HG03103 (cell line): ENCODE measurements around the gene NELFA.

Experiments
- ATAC-seq: cut with Tn5 transposase; IDR thresholded peaks from one replicate; pipeline ENCODE4 v1.9.1; 2021; ENCODE audit warnings: low read depth; ENCODE audit not compliant: unreplicated experiment

NELFA gene

DNA sequence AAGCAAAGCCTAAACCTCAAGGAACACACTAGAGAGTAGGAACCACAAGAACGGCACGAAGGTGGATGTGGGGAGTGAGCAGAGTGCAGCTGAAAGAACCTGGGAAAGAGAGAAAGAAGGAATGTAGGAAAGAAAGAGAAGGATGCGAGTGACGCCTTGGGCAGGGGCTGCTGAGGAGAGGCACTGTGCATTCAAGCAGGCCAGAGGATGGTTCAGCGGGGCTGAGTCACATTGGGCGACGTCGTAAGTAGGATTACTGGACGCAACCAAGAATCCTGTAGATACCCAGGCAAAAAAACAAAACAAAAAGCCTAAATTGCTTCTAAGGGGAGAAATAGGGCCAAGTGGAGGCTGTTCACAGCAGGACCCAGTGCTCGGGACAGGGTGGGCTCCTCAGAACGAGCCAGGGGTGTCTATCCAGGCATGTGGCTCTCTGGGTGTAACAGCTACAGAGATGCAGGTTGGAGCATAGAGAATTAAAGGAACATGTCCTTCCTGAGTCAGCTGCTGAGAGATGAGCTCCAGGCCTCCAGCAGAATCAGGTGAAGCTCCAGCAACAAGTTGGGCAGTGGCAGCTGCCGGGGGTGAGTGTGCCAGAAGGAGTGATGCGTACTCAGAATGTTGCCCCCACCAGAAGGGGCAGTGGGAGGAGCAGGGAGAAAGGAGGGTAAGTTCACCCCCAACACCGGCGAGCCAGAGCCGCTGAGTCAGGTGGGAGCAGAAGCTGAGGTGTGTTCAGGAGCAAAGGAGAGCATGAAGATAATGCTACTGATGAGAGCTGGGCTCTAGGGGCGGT, 38.6 kb downstream of the NELFA start:
- no peak for ATAC-seq

DNA sequence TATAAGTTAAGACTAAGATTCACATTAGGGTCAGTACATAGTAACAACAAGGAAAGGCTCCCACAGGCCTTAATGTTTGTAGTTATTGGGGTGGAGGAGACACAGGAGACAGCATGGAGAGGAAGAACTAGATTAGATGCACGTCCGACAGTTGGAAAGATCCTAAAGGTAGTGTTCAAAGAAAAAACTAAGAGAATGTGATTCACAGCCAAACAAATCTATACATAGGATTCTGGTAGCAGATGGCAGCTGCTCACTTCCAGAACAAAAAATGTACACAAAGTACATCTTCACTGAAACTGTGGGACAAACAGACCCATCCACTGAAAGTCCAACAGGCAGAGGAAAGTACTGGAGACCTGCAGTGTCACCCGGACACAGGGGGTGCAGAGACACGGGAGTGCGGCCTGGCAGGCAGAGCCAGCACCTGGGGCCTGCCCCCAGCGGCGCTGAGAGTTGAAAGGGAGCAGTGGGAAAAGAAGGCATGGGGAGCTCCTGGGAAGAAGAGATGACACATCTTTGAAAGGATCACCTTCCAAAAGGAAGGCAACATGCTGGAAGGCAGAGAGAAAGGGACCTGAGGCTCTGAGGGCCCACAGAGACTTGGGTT, 40.0 kb downstream of the NELFA start:
- no peak for ATAC-seq

DNA sequence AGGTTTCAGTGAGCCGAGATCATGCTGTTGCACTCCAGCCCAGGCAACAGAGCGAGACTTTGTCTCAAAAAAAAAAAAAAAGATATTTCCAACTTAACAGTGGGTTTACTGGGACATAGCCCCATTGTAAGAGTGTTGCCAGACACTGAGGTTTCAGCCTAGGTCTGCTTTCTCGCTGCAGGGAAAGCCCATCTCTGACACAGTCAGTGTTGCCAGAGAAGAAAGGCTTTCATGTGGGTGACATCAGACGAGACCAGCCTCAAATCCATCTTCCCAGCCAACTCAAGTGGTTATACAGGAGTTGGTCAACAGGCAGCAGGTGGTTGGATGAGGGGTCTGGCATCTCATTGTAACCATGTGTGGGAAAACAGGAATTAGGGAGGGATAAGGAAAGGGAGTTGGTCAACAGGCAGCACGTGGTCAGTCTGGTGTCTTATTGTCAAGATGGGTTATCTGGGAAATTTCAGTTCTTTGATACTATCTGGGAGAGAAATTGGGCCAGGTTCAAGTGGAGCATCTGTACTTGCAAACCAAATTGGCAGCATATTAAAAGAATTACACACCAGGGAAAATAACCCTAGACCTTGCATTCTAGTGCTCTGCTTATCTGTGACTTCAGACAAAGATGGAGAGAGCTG, 41.1 kb downstream of the NELFA start:
- no peak for ATAC-seq

DNA sequence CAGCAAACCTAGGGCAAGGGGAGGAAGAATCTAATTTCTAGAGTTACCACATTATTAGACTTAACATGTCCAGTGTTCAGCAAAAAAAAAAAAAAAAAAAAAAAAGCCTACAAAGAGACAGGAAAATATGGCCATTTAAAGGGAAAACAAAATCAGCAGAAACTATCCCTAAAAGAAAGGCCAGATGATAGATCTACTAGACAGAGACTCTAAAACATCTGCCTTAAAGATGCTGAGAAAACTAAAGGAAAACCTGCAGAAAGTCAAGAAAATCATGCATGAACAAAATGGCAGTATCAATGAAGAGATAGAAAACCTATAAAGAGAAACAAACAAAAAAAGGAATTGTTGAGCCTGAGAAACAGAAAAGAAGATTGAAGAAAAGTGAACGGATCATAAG, 43.8 kb downstream of the NELFA start:
- ATAC-seq: no peak

- no peak for ATAC-seq
Measured at GRCh38 chr4:1964443-1964842, 44.3 kb downstream of the NELFA start.

DNA sequence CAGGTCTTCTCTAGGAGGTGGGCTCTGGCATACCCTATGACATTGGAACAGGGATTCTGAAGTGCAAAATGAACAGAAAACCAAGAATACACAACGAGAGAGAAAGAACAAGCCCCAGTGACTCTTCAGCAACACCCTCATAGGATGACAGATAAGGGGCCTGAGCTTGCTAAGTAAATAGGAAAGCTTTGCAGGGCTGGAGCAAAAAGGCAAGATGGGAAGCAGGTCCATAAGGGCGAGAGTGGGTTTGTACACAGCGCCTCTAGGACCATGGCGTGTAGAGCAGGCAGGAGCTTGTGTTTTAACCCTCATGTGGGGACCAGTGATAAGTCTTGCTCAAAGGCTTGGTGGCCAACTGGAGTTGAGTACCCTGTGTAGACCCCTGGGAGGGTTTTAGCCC, 45.8 kb downstream of the NELFA start:
- ATAC-seq: no peak

DNA sequence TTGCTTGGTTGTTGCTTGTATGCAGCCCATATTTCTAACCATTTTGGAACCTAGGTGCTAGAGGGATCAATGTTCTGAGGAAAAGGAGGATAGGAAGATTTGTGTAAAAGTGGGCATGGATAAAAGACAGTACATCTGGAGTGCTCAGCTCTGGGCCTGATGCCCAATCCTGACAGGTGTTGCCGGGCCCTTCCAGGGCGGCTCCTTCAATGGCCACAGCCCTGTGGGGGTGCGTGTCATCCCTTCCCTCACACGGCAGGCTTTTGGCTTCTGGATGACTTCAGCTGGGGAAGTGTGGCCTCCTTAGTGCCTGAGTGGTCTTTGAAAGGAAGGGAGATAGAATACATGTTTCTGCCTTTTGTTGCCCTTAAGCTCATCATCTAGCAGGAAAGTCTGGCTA, 47.2 kb downstream of the NELFA start:
- ATAC-seq: no peak

DNA sequence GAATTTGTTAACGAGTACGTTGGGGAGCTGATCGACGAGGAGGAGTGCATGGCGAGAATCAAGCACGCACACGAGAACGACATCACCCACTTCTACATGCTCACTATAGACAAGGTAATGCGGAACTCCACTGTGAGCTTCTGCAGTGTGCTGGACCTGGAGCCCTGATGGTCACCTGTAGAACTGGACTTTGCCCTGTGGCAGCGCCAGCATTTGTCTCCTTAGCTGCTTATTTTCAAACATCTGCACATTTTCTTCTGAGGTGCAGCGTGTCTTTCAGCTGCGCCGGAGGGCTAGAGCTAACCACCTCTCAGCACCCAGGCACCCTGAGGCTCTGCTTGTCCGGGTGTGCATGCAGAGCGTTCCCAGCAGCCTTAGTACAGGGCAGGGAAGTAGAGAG, 47.7 kb downstream of the NELFA start:
- ATAC-seq: no peak

DNA sequence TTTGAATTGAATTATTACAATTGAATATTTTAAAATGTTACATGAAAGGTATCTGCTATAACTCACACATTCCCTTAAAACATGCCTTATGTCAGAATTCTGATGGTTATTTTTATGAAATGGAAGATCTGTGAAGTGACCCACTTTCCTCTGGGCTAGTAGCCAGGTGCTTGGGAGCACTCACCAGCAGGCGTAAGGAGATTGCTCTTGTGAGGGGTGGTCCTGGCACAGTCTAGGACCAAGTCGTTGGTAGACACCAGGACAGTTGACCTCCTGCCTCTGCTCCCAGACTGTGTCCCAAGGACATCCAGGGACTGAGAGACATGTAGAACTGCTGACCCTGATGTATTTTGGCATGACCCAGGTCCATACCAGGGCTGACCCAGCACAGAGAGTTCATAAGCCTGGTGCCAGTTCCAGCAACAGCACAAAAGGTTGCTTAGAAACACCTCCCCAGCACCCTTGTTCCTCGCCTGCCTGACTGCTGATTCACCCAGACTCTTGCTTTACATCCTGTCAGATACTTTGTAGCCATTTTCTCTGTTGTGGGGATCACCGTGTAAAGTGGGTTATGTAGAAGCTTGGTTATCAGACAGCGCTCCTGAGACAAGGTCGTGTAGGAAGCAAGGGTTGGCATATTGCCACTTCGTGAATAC, 48.5 kb downstream of the NELFA start:
- ATAC-seq: no peak

GRCh38 chr4:1959104-1959384, 49.7 kb downstream of the NELFA start:
- ATAC-seq: no peak

DNA sequence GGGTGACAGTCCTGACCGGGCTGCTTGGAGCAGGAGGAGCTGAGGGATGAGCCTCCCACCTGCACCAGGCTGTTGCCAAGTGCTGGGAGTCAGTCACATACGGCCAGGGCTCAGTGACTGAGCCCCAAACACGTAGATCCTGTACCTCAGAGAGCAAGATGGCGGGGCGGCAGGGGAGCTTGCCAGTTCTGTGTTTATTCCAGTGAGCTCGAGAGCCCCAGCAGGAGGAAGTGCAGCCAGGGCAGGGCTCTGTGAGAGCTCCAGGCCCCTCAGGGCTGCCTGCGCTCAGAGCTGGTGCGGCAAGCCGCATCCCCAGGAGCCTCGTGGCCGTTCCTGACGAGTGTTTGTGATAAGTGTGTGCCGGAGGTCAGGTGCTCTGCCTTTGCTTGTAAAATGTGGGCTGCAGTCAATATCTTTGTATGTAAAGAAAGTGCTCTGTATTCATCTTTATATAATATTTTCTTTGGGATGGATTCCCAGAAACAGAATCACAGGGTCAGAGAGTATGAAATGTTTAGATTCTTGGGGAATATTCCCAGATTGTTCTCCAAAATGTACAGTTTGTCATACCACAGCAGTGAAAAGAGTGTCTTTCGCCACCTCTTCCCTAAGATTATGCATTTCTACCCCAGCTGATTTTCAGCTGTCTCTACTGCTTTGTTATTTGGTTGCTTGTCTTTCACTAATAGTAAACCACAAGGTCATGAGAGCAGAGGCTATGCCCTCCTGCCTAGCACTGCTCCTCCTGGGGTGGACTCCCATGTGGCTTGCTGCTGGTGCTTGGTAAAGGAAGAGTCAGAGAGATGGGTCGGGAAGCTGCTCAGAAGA, 50.3 kb downstream of the NELFA start:
- ATAC-seq: no peak

GRCh38 chr4:1956631-1957030, 52.1 kb downstream of the NELFA start:
- no peak for ATAC-seq

GRCh38 chr4:1953335-1953734, 55.4 kb downstream of the NELFA start:
- ATAC-seq: no peak

DNA sequence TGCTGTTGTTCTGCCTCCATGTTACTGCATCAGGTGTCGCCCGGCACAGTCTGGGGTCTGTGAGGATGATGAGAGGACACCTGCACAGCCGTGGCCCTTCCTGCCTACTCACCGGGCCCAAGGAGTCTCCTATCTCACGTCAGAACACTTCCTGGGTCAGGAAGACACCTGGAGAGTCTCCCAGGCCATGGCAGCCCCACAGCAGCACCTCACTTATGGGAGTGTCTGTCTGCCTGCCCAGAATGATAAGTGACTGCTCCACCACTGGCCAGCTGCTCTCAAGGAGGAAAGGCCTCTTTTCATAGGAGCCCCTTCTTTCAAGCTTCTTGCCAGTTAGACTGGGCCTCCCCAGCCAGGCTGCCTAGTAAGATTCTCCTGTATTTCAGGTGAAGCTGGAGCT, 56.1 kb downstream of the NELFA start:
- no peak for ATAC-seq

- no peak for ATAC-seq
Measured at GRCh38 chr4:1952058-1952700, 56.6 kb downstream of the NELFA start.

DNA sequence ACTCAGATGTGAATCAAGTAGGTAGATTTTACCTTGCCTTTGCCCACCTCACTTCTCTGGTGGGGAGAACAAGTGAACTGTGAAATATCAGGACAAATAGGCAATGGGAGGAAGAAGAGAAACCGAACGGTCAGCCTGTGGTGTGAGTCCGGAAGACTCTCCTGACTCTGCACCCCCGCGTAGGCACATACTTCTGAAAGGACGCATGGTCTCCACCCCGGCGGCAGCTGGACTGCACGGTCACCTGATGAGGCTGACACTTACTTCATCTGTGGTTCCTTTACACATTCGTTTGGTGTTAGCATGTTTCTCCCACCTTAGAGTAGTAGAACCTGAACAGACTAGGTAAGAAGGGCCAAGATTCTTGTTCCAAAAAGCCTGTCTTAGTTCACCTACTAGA, 58.4 kb downstream of the NELFA start:
- ATAC-seq: no peak

DNA sequence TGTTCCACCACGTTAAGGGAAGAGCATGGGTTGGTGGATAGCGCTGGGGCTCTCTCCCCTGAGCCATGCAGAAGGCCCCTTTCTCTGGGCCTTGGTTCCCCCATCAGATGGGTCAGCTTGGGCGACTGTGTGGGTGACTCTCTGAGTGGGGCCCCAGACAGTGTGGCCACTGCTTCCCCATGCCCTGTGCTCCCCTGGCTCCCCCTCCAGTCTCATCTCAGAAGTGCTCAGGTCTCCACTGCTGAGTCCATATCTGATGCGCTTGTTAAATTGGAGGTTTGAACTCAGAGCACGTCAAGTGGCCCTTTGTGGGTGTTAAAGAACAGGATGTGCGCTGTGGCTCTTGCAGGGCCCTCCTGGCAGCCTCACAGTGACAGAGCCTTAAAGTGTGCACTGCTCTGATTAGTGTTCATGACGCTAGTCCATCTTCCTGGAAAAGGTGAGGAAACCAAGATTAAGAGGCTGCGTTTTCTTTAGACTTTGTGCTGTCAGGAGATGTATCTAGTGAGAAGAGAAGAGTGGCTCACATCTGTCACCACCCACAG, 59.8 kb downstream of the NELFA start:
- ATAC-seq: no peak

- no peak for ATAC-seq
Measured at GRCh38 chr4:1948232-1948631, 60.5 kb downstream of the NELFA start.

DNA sequence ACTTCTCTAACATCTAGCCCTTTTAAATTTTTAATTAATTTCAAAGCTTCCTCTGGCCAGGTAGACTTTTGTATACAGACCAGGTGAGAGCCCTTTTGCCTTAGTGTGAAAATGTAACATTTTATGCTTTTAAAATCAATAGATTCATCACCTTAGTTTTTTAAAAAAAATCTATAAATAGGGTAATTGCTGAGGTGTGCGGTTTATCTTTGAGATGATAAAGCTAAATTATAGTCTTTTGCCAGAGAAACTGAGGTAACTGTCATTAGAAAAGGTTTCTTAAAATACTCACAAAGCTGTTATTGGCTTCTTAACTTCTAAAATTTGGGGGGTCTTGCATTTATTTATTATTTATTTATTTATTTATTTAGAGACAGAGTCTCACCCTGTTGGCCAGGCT, 62.9 kb downstream of the NELFA start:
- ATAC-seq: no peak
